ENCODE results near the gene WDR46. TPM values are rescaled to one million over a fixed set of nuclear protein-coding genes. Genes with fewer than 3 reads are reported as not detected.

Gene WDR46
- total and polyA plus RNA-seq, 10 of the 15 experiments (the other 5 are each of a cell fraction or from before 2014, with no cell fraction given): 10.1 to 147 (median 86.0) TPM

GRCh38 chr6:33235221-33235634 is 53.8 kb downstream of the WDR46 start:
- no TSS peak for BruUV-seq (replicated peaks)
- Histone ChIP-seq H3K27me3 (replicated peaks in 1 of 2; ENCODE audit: control insufficient read depth in 2 of 2, insufficient read depth in 2 of 2, low read length in 1 of 2) (peaks cover 2 to 3% of the 10 kb centered on the region in 2 experiments; a peak in 2 of 4 replicates), H3K4me3 (no peak overlapping the region), H3K79me2 (ENCODE audit: control insufficient read depth, insufficient read depth, low read length) (no peaks in the 10 kb centered on the region), H3K4me1 (ENCODE audit: control insufficient read depth, insufficient read depth, low read length) (no peaks in the 10 kb centered on the region), H2AFZ (ENCODE audit: control insufficient read depth, low read depth, low read length) (no peak overlapping the region), H3K27ac (ENCODE audit: control insufficient read depth, insufficient read depth) (no peak overlapping the region), H3K4me2 (ENCODE audit: control insufficient read depth, insufficient read depth) (no peak overlapping the region), H3K9me3 (replicated peaks; ENCODE audit: control insufficient read depth, insufficient read depth, low read length) (no peaks in the 10 kb centered on the region), H3K9ac (ENCODE audit: control insufficient read depth, insufficient read depth, low read length) (no peak overlapping the region), H3K36me3 (ENCODE audit: control insufficient read depth in 2 of 2, insufficient read depth in 2 of 2, low read length in 1 of 2) (no peaks in the 10 kb centered on the region), H4K20me1 (ENCODE audit: control insufficient read depth, insufficient read depth) (no peaks in the 10 kb centered on the region)
- ATAC-seq (no peak), FAIRE-seq (no peak), DNase-seq (ENCODE audit: low read depth, low spot score) (no peak)
- ChIA-PET SMC1A (ENCODE audit: uncharacterized antibody, unreplicated experiment) (no interaction called here), CTCF (interaction anchor here (0.6 to 1.8 kb wide), 3 partner anchors 13 to 109 kb away, joined by 3 to 6 read pairs (median 4); no protein-coding TSS in a partner anchor), RAD21 (ENCODE audit: unreplicated experiment) (interaction anchor here (2.6 kb wide), 1 partner anchor 14 kb away, joined by 6 read pairs; no protein-coding TSS in a partner anchor), POLR2A (interaction anchor here (1.5 kb wide), 1 partner anchor 26 kb away, joined by 5 read pairs; the partner anchor contains the start of gene RING1)
- TF ChIP-seq HDAC6 (IDR thresholded peaks at IDR 0.05; ENCODE audit: unreplicated experiment): no peak
- no peak for TF ChIP-seq MTA3 (IDR thresholded peaks at IDR 0.05; ENCODE audit: borderline replicate concordance, low read length)
- TF ChIP-seq ZNF217 (IDR thresholded peaks at IDR 0.05): no peak
- TF ChIP-seq EP300 (IDR thresholded peaks at IDR 0.05; ENCODE audit: borderline replicate concordance in 1 of 2, control insufficient read depth in 1 of 2, low read depth in 2 of 2, low read length in 2 of 2): no peak
- TF ChIP-seq MYB (IDR thresholded peaks at IDR 0.05; ENCODE audit: borderline replicate concordance, low read depth, low read length): no peak
- TF ChIP-seq ATF2 (IDR thresholded peaks at IDR 0.05; ENCODE audit: low read length): no peak
- TF ChIP-seq EED (IDR thresholded peaks at IDR 0.05; ENCODE audit: low read depth): no peak
- no peak for TF ChIP-seq JUND (IDR thresholded peaks at IDR 0.05; ENCODE audit: low read depth, low read length)
- TF ChIP-seq EZH2 (IDR thresholded peaks at IDR 0.05; ENCODE audit: borderline replicate concordance, control insufficient read depth, low read depth, low read length): no peak
- no peak for TF ChIP-seq NFYA (IDR thresholded peaks at IDR 0.05; ENCODE audit: borderline replicate concordance, low read depth, low read length)
- no peak for TF ChIP-seq SMAD1 (IDR thresholded peaks at IDR 0.05; ENCODE audit: low read depth, partially characterized antibody)
- TF ChIP-seq PML (IDR thresholded peaks at IDR 0.05; ENCODE audit: low read length): no peak
- TF ChIP-seq MTA2 (IDR thresholded peaks at IDR 0.05; ENCODE audit: low read depth): no peak
- no peak for TF ChIP-seq TAF1 (IDR thresholded peaks at IDR 0.05; ENCODE audit: borderline replicate concordance, low read depth, low read length)
- no peak for TF ChIP-seq GABPA (IDR thresholded peaks at IDR 0.05; ENCODE audit: low read depth)
- no peak for TF ChIP-seq CBX3 (IDR thresholded peaks at IDR 0.05; ENCODE audit: borderline replicate concordance, low read depth)
- no peak for TF ChIP-seq MLLT1 (IDR thresholded peaks at IDR 0.05)
- no peak for TF ChIP-seq ZNF384 (IDR thresholded peaks at IDR 0.05; ENCODE audit: borderline replicate concordance, low read depth, low read length)
- no peak for TF ChIP-seq HDAC2 (IDR thresholded peaks at IDR 0.05)
- no peak for TF ChIP-seq RFX5 (IDR thresholded peaks at IDR 0.05; ENCODE audit: low read depth, low read length)
- WGBS (ENCODE audit: insufficient coverage, insufficient replicate concordance, low lambda C conversion rate, missing lambda C conversion rate): 19% methylated on average over 6 of the region's 6 CpGs
- intact Hi-C loops (cut with micrococcal nuclease; ENCODE audit: unreplicated experiment) (no loop called here), in situ Hi-C loops (cut with MboI) (no loop called here)

All from GM12878 (cell line).